Trophoblast cell (in vitro differentiated cells and primary cell): ENCODE measurements around the gene RIPK1.
A peak's percentile ranks its signal among the peaks of the same experiment; 100 is the strongest.
"Not testable (repeated sequence)": the region's sequence is repeated elsewhere in the genome, so short reads cannot be mapped to it uniquely, and the experiment has no call there.

Source experiments
- DNase-seq, 2 donors: peaks; one replicate each; pipeline ENCODE4 v3.0.0-alpha.2; 2016
- H2AFZ ChIP-seq: 2 replicates; pipeline ENCODE4 v1.6.1; 2013; ENCODE audit warnings: low read length, moderate library complexity, mild to moderate bottlenecking; ENCODE audit not compliant: insufficient read depth, poor library complexity
- H2AK5ac ChIP-seq: 2 replicates; pipeline ENCODE4 v1.6.1; 2013; ENCODE audit warnings: mild to moderate bottlenecking, low read length
- H2BK120ac ChIP-seq: 2 replicates; pipeline ENCODE4 v1.6.1; 2013; ENCODE audit warnings: low read length, mild to moderate bottlenecking, moderate library complexity; ENCODE audit not compliant: insufficient read depth, poor library complexity
- H2BK12ac ChIP-seq: 2 replicates; pipeline ENCODE4 v1.6.1; 2013; ENCODE audit warnings: mild to moderate bottlenecking, low read length, moderate library complexity
- H2BK5ac ChIP-seq: 2 replicates; pipeline ENCODE4 v1.6.1; 2013; ENCODE audit warnings: low read length, low read depth, moderate library complexity, mild to moderate bottlenecking; ENCODE audit not compliant: poor library complexity
- H3K14ac ChIP-seq: 2 replicates; pipeline ENCODE4 v1.6.1; 2013; ENCODE audit warnings: mild to moderate bottlenecking, low read length
- H3K18ac ChIP-seq: 2 replicates; pipeline ENCODE4 v1.6.1; 2013; ENCODE audit warnings: mild to moderate bottlenecking, low read length
- H3K23ac ChIP-seq: 2 replicates; pipeline ENCODE4 v1.6.1; 2013; ENCODE audit warnings: low read length
- H3K27ac ChIP-seq: 2 replicates; pipeline ENCODE4 v1.5.1; 2013; ENCODE audit warnings: low read depth, mild to moderate bottlenecking, inconsistent platforms, low read length, moderate library complexity
- H3K27me3 ChIP-seq: 2 replicates; pipeline ENCODE4 v1.6.1; 2013; ENCODE audit warnings: inconsistent platforms, mild to moderate bottlenecking, low read length, moderate library complexity; ENCODE audit not compliant: insufficient read depth
- H3K36me3 ChIP-seq, 2 experiments: 1 replicate in 1 of 2; 2 replicates in 1 of 2; pipeline ENCODE4 v1.6.1; 2013; ENCODE audit warnings: low read length in 2 of 2, mild to moderate bottlenecking in 2 of 2, moderate library complexity in 1 of 2; ENCODE audit not compliant: insufficient read depth in 2 of 2, control insufficient read depth in 1 of 2
- H3K4ac ChIP-seq: 2 replicates; pipeline ENCODE4 v1.6.1; 2013; ENCODE audit warnings: low read depth, mild to moderate bottlenecking, low read length, moderate library complexity
- H3K4me1 ChIP-seq, 2 experiments: 1 replicate in 1 of 2; 2 replicates in 1 of 2; pipeline ENCODE4 v1.6.1; 2013; ENCODE audit warnings: low read length in 2 of 2, mild to moderate bottlenecking in 2 of 2, moderate library complexity in 1 of 2; ENCODE audit not compliant: insufficient read depth in 2 of 2, control insufficient read depth in 1 of 2
- H3K4me2 ChIP-seq: 2 replicates; pipeline ENCODE4 v1.6.1; 2013; ENCODE audit warnings: inconsistent platforms, mild to moderate bottlenecking, low read length, moderate library complexity
- H3K4me3 ChIP-seq: 2 replicates; pipeline ENCODE4 v1.5.1; 2013; ENCODE audit warnings: mild to moderate bottlenecking, low read depth, low read length, inconsistent platforms
- H3K79me1 ChIP-seq: one replicate; pipeline ENCODE4 v1.6.1; 2013; ENCODE audit warnings: low read length
- H3K79me2 ChIP-seq: 2 replicates; pipeline ENCODE4 v1.6.1; 2013; ENCODE audit warnings: low read length, mild to moderate bottlenecking; ENCODE audit not compliant: control insufficient read depth, insufficient read depth, poor library complexity
- H3K9ac ChIP-seq: 2 replicates; pipeline ENCODE4 v1.6.1; 2013; ENCODE audit warnings: mild to moderate bottlenecking, low read length
- H3K9me3 ChIP-seq: 2 replicates; pipeline ENCODE4 v1.6.1; 2013; ENCODE audit warnings: low read depth, mild to moderate bottlenecking, control low read depth, inconsistent platforms, low read length; ENCODE audit not compliant: insufficient read depth
- H4K12ac ChIP-seq: 2 replicates; pipeline ENCODE4 v1.6.1; 2013; ENCODE audit warnings: low read depth, mild to moderate bottlenecking, low read length, moderate library complexity
- H4K8ac ChIP-seq: 2 replicates; pipeline ENCODE4 v1.6.1; 2013; ENCODE audit warnings: low read depth, mild to moderate bottlenecking, low read length, moderate library complexity
- H4K91ac ChIP-seq: one replicate; pipeline ENCODE4 v1.6.1; 2013; ENCODE audit warnings: low read depth, mild to moderate bottlenecking, low read length, moderate library complexity
- WGBS: extraction: QIAGEN DNeasy Blood & Tissue Kit; methylation state at CpG from one replicate; pipeline ENCODE4 v1.1.7; 2013; ENCODE audit warnings: missing lambda C conversion rate; ENCODE audit not compliant: insufficient read length, insufficient coverage; ENCODE audit errors: extremely low coverage; 5-methylcytosine and 5-hydroxymethylcytosine counted together

Gene RIPK1

DNA sequence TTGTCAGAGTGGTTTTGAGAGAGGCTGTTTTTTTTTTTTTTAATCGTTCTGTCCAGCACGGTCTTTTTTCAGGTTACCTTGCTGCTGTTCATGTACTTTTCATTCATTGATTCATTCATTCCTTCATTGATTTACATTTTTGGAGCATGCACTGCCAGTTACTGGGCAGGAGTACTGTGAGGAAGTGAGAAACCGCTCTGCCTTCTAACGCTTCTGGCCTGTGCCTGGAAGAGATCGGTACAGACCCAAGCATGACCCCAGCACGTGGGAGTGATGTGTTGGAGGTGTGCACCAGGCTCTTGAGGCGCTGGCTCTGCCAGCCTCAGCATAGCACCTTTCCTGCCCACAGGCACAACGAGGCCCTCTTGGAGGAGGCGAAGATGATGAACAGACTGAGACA lies 9.1 kb downstream of the RIPK1 start:
- H3K23ac ChIP-seq = no peak overlapping the region
- no peak for DNase-seq
- no peak overlapping the region for H3K18ac ChIP-seq
- no peak overlapping the region for H3K4ac ChIP-seq
- no peak overlapping the region for H3K14ac ChIP-seq
- no peak overlapping the region for H4K8ac ChIP-seq
- H3K79me1 ChIP-seq = no peaks in the 10 kb centered on the region
- H4K12ac ChIP-seq = no peak overlapping the region
- WGBS = no CpG with 5 or more reads among the region's 9 CpGs
- H3K27me3 ChIP-seq = no peaks in the 10 kb centered on the region
- no peak overlapping the region for H3K9ac ChIP-seq
- H2AFZ ChIP-seq = no peak overlapping the region
- H2BK5ac ChIP-seq = no peak overlapping the region
- H2BK120ac ChIP-seq = no peak overlapping the region
- no peak overlapping the region for H2BK12ac ChIP-seq
- peaks cover 0 to 2% of the 10 kb centered on the region in 2 experiments for H3K4me1 ChIP-seq
- H2AK5ac ChIP-seq = no peak overlapping the region
- H3K27ac ChIP-seq = no peak overlapping the region
- no peak overlapping the region for H4K91ac ChIP-seq
- peaks cover 5% of the 10 kb centered on the region for H3K79me2 ChIP-seq
- H3K4me3 ChIP-seq = no peak overlapping the region
- peaks cover 12 to 37% of the 10 kb centered on the region in 2 experiments for H3K36me3 ChIP-seq
- no peaks in the 10 kb centered on the region for H3K9me3 ChIP-seq
- H3K4me2 ChIP-seq = no peak overlapping the region

- WGBS = no CpG with 5 or more reads among the region's 8 CpGs
Observed at GRCh38 chr6:3078952-3079351, 10.7 kb downstream of the RIPK1 start.

DNA sequence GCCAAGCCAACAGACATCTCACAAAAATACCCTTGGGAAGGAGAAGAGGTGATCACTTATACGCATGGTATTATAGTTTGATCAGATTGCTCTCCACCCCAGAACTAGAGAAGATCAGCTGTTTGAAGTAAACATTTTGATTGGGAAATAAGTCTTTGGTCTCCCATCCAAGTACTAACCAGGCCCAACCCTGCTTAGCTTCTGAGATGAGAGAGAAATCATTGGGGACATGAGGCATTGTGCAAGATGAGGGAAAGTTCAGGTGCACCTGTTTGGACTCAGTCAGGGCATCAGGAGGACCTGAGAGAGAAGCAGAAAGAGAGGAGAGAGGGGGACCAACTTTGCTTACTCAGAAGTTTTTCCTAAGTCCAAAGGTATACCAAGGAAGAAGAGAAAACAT lies 11.4 kb downstream of the RIPK1 start:
- Histone ChIP-seq H4K8ac (no peak overlapping the region), H2AFZ (no peak overlapping the region), H4K91ac (no peak overlapping the region), H3K9me3 (peaks cover 2% of the 10 kb centered on the region), H3K27ac (no peak overlapping the region), H2BK12ac (no peak overlapping the region), H2BK5ac (no peak overlapping the region), H3K9ac (no peak overlapping the region), H3K36me3 (peaks cover 17 to 51% of the 10 kb centered on the region in 2 experiments), H3K79me1 (no peaks in the 10 kb centered on the region), H3K4me1 (peaks cover 0 to 2% of the 10 kb centered on the region in 2 experiments), H3K79me2 (no peaks in the 10 kb centered on the region), H3K4me2 (no peak overlapping the region), H4K12ac (no peak overlapping the region), H3K14ac (no peak overlapping the region), H3K4ac (no peak overlapping the region), H2AK5ac (no peak overlapping the region), H3K23ac (no peak overlapping the region), H3K4me3 (no peak overlapping the region), H3K18ac (no peak overlapping the region), H2BK120ac (no peak overlapping the region), H3K27me3 (no peaks in the 10 kb centered on the region)
- no peak for DNase-seq
- no CpG with 5 or more reads among the region's 1 CpG for WGBS

More at GRCh38 chr6:3078952-3079351, 10.7 kb downstream of the RIPK1 start:
- H3K9ac ChIP-seq, H2BK5ac ChIP-seq, H3K18ac ChIP-seq, H3K79me2 ChIP-seq, DNase-seq, H3K27ac ChIP-seq, H3K79me1 ChIP-seq, H3K4me2 ChIP-seq, H4K12ac ChIP-seq, H3K4me3 ChIP-seq, H2BK120ac ChIP-seq, H2AFZ ChIP-seq, H3K14ac ChIP-seq, H4K8ac ChIP-seq, H2BK12ac ChIP-seq, H3K27me3 ChIP-seq, H4K91ac ChIP-seq, H3K9me3 ChIP-seq, H3K4ac ChIP-seq, H3K23ac ChIP-seq, H3K4me1 ChIP-seq, H2AK5ac ChIP-seq: not testable (repeated sequence)
- H3K36me3 ChIP-seq = peaks cover 15 to 48% of the 10 kb centered on the region in 2 experiments

GRCh38 chr6:3081960-3082359 lies 13.7 kb downstream of the RIPK1 start:
- Histone ChIP-seq H3K4me2 (no peak overlapping the region), H2BK5ac (no peak overlapping the region), H3K4me3 (no peak overlapping the region), H2BK120ac (no peak overlapping the region), H3K9ac (no peak overlapping the region), H2AFZ (no peak overlapping the region), H3K27ac (no peak overlapping the region), H3K4me1 (no peaks in the 10 kb centered on the region), H4K12ac (no peak overlapping the region), H3K36me3 (peaks cover 17 to 56% of the 10 kb centered on the region in 2 experiments), H4K8ac (no peak overlapping the region), H3K79me1 (no peaks in the 10 kb centered on the region), H2BK12ac (no peak overlapping the region), H3K4ac (no peak overlapping the region), H3K23ac (no peak overlapping the region), H3K18ac (no peak overlapping the region), H3K14ac (no peak overlapping the region), H3K79me2 (no peaks in the 10 kb centered on the region), H3K27me3 (no peaks in the 10 kb centered on the region), H2AK5ac (no peak overlapping the region), H4K91ac (no peak overlapping the region), H3K9me3 (peaks cover 2% of the 10 kb centered on the region)
- WGBS = no CpG with 5 or more reads among the region's 5 CpGs
- DNase-seq = peak in 1 of 2 donors; percentile 17
